Stimulated activated CD4-positive, alpha-beta T cell treated with anti-CD3 and anti-CD28 coated beads, Interleukin-4, amount 100 ng/mL, for 48 hours (primary cell): ENCODE data around the gene SNX8.

Experiments
- DNase-seq, 2 donors: peaks; one replicate each; pipeline ENCODE4 v3.0.0-alpha.2; 2020; ENCODE audit warnings: low read depth in 2 of 2

Gene SNX8

DNA sequence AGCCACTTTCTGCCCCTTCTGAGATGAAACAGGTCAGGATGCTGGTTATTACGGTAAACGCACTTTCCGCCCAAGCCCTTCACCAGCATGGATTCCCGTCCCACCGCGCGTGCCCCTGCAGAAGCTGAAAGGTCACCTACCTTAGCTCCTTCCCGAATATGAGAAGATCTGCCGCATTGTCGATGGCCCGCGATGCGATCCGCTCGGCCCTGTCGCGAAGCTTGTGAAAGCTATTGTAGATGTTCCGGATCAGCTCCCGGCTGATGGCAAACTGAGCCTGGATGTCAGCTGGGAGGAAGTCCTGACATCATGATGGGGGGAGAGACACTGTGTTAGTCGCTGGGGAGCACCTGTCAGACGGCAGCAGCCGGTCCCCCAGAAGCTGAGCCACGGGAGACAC is 50.1 kb downstream of the SNX8 start:
- no peak for DNase-seq

DNA sequence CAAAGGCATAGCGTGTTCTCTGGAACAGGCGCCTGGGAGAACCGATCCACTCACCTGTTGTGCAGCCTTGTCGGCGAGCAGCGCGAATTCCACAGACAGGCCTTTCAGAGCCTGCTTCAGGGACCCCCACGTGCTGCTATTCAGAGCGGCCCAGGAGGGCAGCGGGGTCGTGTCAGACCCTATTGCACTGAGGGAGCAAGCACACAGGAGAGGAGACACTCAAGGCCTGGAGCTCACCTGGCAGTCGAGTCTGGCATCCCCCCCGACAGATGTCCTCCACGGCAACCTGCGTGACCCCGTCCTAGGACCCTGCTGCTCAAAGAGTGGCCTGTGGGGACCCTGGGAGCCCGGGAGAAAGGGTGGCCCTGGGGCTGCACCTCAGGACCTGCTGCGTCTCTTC is 51.1 kb downstream of the SNX8 start:
- DNase-seq: no peak

DNA sequence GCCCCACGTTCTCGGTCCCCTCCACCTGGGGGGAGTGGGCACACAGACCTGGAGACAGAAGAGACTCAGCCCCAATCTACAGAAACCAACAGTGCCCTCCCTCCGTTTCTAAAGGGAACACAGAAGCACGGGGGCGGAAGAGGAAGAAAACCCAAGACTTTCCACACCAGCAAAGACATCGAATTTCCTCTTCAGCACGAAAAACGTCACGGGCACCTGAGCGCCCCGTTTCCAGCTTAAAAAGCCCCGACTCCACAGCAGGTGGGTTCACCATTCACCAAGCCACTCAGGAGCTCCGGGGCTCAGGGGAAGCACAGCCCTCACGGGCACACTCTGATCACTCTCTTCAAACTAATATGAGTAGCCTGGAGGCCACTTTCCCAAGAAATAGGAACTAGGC is 52.6 kb downstream of the SNX8 start:
- no peak for DNase-seq

DNA sequence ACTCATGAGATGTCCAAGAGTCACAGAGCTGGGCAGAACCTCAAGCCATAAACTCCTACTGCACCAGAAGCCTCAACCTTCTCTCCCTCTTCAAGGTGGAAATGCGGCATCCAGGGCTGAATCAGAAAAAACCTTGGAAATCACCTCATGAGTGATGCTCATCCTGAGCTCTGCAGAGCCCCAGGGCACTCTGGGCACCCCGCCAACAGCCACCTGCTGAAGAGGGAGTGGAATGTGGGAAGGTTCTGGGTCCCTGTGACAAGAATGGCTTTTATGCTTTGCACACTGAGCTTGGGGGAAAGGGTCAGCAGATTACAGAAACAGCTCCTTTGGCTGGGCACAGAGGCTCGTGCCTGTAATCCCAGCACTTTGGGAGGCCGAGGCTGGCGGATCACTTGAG is 53.4 kb downstream of the SNX8 start:
- no peak for DNase-seq

GRCh38 chr7:2259480-2259879 is 54.8 kb downstream of the SNX8 start:
- no peak for DNase-seq

DNA sequence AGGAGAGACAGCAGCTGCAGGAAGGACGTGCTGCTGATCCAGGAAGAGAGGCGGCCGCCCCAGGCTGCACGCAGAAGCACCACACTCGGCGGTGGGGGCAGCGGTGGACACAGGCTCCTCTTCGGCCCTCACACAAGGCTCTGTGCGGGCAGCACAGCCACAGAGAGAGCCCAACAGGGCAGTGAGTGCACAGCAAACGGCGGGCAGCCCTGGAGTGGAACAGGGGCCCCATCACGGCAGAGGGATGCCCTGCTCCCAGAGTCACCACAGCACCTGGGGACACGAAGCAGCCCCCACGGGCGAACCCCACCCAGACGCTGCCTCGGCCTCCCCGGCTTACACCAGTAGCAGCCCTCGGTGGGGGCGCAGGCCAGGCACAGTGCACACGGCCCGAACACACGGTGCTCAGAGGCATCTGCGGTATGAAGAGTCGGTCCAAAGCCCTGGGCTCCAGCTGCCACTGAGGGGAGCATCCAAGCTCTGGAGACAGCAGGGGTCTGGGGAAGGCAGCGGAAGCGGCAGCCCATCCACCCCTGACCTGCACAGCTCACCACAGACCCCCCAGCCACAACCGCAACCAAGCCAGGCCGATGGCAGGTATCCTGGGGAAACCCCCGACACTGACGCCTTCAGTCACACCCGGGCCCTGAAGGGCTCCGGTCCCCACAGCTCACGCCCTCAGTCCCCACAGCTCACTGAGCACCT is 55.4 kb downstream of the SNX8 start:
- DNase-seq: no peak

DNA sequence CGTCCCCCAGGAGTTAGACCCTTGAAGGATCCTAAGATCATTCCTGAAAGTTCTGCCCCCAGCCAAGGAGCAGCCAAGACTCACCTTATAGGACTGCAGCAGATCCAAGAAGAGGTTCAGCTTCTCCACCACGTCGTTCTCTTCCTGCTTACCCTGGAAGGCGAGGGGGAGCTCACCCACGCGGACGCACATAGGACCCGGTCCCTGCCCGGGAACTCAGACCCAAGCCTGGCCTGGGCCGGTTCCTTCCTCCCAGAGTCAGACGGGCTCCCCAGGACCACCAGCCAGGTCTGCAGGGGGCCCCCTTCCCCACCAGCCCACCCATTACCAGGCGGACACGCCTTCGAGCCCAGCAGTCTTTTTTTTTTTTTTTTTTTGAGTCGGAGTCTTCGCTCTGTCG is 56.6 kb downstream of the SNX8 start:
- DNase-seq: no peak

GRCh38 chr7:2257046-2257551 is 57.1 kb downstream of the SNX8 start:
- no peak for DNase-seq

- DNase-seq: no peak
Measured at GRCh38 chr7:2256306-2257045, 57.8 kb downstream of the SNX8 start.

DNA sequence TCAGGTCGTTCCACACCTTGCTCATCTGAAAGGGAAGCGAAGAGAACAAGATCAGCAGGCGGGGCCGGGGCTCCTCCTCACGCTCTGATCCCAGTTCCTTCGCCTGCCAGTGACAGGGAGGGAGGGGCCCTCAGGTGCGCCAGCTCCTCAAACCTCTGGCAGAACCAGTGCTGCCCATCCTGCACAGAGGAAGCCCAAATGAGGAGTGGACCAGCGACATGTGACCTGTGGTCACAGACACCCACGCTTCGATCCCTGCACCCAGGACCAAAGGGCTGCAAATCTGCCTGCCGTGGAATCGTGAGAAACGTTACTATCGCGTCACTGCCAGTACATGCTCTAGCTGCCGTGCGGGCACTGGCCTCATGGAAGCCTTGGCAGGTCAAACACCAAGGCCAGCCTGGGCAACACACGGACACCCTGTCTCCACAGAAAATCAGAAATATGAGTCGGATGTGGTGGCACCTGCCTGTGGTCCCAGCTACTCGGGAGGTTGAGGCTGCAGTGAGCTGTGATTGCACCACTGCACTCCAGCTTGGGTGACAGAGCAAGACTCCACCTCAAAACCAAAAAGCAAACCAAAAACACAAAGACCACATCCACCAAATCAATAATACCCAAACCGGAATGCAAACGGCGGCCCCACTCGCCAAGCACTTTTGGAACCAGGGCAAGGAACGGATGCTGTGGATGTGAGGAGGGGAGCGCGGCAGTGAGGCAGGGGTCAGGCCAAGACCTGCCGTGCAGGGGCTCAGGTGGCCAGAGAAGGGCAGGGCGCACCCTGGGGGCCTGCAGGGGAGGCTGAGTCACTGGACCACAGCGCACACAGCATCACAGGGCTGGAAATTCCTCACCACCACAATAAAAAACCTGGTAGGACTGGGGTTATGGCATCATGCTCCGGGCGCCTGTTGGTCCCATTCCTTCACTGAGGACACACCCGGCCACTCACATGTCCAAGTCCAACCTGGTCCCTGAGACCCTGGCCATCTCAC is 58.8 kb downstream of the SNX8 start:
- no peak for DNase-seq

DNA sequence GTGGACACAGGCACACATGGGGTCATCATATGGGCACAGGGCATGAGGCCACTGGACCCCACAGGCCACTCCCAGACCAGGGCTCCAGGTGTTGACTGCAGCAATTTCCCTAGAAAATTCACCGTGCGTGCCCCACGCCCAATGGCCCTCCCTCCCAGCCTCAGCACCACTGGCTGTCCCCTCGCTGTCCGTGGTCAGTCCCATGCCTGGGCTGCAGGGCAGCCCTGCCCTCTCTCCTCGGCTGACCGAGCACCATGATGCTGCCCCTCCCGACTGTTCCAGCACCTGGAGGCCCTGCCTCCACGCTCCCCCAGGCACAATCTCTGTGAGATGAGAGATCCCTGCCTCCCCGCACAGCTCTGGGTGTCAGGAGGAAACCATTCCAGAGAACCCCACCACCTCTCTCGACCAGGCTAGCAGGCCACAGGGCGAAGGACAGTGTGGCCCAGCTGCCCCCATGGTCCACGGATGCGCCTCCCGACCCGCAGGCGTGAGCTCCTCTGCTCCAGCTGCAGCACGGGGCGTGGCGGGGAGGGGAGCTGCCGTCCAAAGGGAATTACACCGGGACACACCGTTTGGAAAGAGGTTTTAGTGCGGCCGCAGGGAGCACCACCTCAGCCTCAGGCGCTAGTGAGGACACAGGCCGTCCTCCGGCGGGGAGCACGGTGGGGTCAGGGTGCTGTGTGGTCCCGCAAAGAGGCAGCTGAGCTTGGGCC is 59.7 kb downstream of the SNX8 start:
- DNase-seq: no peak

DNA sequence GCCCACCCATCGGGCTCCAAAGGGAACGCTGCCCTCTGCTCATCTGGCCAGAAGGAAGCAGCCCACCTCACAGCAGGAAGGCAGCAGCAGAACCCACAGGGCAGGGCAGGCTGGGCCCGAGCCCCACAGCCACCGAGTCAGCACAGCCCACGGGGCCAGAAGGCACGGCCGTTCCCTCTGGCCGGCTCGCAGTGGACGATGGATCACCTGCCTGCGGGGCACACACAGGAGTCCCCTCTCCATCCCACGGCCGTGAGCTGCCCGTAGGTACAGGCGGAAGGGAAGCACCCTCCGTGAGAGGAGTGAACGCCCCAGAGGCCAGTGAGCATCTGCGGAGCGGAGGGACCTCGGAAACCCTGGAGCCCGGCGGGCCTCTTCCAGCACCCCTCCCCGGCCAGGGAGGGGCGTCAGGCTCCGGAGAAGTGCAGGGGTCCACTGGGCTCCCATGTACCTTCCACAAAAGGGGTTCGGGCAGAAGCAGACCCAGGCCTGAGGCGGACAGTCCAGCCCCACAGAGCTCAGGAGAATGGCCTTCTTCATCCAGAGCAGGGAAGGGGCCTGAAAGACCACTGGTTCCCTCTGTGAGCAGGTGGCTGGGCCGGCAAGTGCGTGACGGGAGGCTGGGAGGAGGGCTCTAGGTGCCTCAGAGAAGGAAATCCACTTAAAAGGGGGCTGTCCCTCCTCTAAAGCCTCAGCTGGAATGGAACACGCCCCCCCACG is 60.6 kb downstream of the SNX8 start:
- DNase-seq: no peak

DNA sequence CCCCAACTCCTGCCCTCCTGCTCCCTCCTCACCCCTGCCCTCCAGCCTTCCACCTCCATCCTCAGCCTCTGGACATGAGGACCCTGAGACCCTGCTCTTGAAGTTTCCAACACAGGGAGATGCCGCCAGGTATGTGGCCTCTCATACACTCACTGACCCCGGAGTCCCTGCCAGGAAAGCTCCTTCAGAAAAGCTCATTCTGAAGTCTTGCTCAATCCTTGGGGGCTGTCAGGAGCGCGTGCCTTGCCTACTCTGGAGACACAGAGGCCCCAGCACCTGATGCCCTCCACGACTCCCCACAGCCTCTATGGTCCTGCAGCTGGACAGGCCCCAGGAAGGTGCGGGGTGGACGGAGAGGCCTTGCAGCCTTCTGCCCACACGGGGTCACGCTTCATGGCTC is 61.2 kb downstream of the SNX8 start:
- DNase-seq: no peak

DNA sequence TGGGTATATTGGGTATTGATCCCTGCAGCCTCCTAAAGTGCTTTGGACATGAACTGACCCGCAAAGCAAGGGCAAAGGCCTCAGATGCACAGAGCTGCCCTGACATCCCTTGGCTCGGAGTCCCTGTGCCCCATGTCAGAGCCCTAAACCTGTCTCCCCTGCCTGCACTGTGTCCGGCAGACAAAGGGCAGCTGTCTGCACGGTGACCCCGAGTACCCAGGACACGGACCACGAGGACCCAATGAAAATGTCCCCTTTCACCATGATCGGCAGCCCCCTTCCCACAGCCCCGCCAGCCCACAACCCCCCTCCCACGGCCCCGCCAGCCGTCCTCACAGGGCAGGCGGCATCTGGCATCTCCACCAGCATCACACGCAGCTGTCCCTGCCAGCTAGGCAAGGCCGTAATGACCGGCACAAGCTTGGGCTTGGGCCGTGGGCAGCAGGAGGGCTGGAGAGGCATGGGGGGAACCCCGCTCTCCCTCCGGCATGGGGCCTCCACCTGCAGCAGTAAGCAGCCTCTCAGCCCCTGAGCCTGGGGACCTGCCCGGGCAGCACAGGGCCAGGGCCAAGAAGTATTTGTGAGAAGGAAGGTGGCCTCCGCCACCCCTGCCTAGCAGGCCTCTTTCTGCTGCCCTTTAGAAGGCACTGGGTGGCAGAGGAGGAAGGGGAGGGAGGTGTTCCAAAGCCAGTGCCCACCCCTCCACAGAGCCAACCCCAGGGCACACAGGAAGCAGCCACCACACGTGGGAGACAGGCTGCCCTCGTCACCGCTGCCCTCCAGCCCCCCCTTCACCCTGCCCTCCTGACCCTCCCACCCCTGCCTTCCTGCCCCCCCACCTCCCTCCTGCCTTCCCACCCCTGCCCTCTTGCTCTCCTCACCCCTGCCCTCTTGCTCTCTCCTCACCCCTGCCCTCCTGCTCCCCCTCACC is 62.1 kb downstream of the SNX8 start:
- DNase-seq: no peak

- no peak for DNase-seq
Measured at GRCh38 chr7:2251381-2251780, 62.9 kb downstream of the SNX8 start.

DNA sequence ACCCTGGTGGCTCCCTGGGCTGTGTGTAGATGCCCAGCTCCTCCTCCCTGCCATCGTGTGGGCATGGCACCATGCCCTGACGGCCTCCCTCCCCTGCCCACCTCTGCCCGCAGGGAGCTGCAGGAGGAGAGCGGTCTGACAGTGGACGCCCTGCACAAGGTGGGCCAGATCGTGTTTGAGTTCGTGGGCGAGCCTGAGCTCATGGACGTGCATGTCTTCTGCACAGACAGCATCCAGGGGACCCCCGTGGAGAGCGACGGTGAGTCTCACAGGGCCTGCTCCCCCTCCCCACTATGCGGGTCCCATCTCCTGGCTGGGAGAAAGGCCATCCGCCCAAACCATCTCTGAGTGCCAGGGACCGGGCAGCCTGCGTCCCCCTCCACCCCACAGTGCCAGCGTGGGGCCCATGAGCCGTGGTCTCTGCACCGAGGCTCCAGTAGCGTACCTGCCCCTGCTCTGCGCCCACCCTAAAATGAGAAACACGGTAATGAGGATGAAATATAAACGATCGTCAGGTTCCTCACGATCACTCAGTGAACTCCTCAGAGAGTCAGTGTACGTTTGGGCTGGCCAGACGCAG is 64.4 kb downstream of the SNX8 start:
- DNase-seq: no peak

DNA sequence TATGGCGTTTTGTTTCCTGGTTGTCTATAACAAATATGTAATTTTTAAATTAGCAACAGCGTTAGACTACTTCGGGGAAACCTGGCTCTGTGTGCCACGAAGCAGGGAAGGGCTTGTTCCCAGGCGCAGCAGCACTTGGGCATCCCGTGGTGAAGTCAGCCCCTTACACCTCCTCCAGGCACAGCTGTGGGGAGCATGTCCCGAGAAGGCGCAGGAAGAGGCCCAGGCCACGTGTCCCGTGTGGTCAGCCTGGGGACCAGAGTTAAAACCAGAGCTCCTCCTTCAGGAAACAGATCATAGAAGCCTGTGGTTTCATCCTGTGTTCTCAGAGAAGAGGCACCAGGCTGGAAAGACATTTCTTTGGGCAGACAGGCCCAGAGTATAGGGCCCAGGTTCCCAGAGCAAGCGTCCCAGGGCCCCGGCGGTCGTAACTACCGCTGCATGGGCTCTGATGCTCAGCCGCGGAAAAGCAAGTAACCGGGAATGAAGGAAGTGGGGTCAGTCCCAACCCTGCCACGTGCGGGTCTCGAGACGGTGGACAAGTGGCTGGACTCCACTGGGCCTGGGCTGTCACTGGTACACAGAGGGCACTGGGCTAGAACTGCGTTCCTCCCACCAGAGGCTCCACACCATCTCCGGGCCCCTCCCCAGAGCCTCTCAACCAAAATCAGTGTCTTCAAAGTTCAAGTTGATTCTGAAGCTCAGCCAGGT is 65.1 kb downstream of the SNX8 start:
- DNase-seq: no peak

DNA sequence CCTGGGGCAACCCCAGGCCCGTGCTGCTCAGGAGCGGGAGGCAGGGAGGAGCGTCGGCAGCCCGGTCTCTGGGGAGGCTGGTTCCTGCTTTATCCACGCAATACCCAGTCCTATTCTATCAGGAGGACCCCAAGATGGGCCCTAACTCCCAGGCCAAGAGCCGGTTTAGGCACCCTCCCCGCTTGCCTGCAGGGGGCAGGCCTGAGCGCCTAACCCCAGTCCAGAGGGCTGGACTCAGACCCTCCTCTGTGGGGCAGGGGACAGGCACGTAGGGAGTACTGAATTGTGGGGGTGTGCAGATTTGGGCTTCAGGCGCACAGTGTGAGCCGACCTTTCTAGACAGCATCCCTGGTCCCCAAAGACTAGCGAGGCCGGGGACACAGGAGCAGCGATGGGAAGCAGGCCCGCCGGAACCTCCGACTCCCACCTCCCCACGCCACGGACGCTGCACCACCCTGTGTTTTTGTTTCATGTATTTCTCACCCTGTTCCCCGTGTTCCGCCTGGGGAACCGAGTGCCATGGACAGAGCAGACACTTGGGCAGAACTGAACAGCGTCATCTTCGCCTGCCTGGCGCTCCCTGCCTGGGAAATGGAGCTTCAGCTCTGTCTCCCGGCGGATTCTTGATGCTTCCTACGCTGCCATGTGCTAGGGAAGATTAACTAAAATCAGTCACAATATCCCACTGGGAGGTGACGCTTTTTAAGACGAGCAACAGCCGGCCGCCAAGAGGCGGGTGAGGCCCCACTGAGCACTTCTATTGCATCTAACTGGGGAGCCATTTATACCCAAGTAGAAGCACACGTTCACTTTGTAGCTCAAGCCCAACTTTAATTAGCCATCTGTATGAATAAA is 66.9 kb downstream of the SNX8 start:
- no peak for DNase-seq
